Vagina (tissue), 2 donors: ENCODE measurements around the gene MYOF. TPM values are rescaled to one million over a fixed set of nuclear protein-coding genes. Genes with fewer than 3 reads are reported as not detected.
A peak's percentile ranks its signal among the peaks of the same experiment; 100 is the strongest.

ENCODE experiments used
- DNase-seq, 2 donors: peaks; one replicate each; pipeline ENCODE4 v3.0.0-alpha.2; 2017; ENCODE audit errors: extremely low spot score in 2 of 2
- H3K27ac ChIP-seq: fragments of 200-600 bp; sonication (generic); one replicate; pipeline ENCODE4 v1.5.1; 2019
- H3K27me3 ChIP-seq: fragments of 200-600 bp; sonication (generic); one replicate; pipeline ENCODE4 v1.5.1; 2019
- H3K36me3 ChIP-seq, 2 donors: fragments of 200-600 bp; sonication (generic); one replicate each; pipeline ENCODE4 v1.5.1; 2017 to 2019
- H3K4me1 ChIP-seq: fragments of 200-600 bp; sonication (generic); one replicate; pipeline ENCODE4 v1.5.1; 2019
- H3K4me3 ChIP-seq, 2 donors: fragments of 200-600 bp; sonication (generic); 1 replicate in 1 of 2; 2 replicates in 1 of 2; pipeline ENCODE4 v1.5.1; 2016 to 2019
- H3K9me3 ChIP-seq: fragments of 200-600 bp; sonication (generic); one replicate; pipeline ENCODE4 v1.5.1; 2019
- POLR2A ChIP-seq, 2 donors: fragments of 450-650 bp; IDR thresholded peaks; one replicate each; pipeline ENCODE4 v1.6.1; 2017; ENCODE audit warnings: antibody characterized with exemption in 2 of 2, mild to moderate bottlenecking in 2 of 2, moderate library complexity in 2 of 2
- POLR2AphosphoS5 ChIP-seq, 2 donors: sonication (generic); formaldehyde crosslinking; IDR thresholded peaks; one replicate each; pipeline ENCODE4 v1.9.0; 2017; ENCODE audit warnings: antibody characterized with exemption in 2 of 2, mild to moderate bottlenecking in 2 of 2, low read depth in 1 of 2; ENCODE audit not compliant: insufficient read depth in 1 of 2
- intact Hi-C: fragments of 100-400 bp; cut with DNase I; formaldehyde crosslinking; loops from one replicate; pipeline ENCODE4 v1.15.1; 2023
- total RNA-seq: library from RNA; depleted of rRNA; stranded (reverse); fragments of >200 nt; gene quantifications from one replicate; pipeline ENCODE4 v1.2.3, GENCODE V29; 2016
- TF ChIP-seq, protein P1 (sequence below), 3 experiments: fragments of 450-650 bp in 2 of 3; fragments of 200-600 bp in 1 of 3; sonication (generic) in 1 of 3; IDR thresholded peaks; one replicate each; pipeline ENCODE4 v1.5.1; 2017 to 2019; ENCODE audit warnings: antibody characterized with exemption in 3 of 3, mild to moderate bottlenecking in 2 of 3, moderate library complexity in 2 of 3

The MYOF gene
- total RNA-seq, 1 donor from 2014 or later: 107 TPM

DNA sequence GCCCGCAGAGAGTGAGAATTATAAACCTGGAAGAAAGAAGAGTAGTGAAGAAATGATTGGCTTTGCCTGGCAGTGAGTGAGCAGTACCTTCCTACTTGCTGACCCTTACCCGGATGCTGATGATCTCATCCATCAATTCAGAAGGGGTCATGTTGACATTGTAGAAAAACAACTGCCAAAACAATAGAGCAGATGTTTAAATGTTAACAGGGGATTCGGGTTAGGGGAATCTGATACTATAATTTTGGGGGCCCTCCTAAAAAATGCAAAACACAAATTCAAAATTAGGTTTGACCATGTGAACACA lies 78.1 kb downstream of the MYOF start:
- no peak overlapping the region for H3K4me3 ChIP-seq
- H3K9me3 ChIP-seq: no peaks in the 10 kb centered on the region
- intact Hi-C loops: no loop called here
- H3K27me3 ChIP-seq: no peaks in the 10 kb centered on the region
- peaks cover 0 to 47% of the 10 kb centered on the region in 2 donors for H3K36me3 ChIP-seq
- no peaks in the 10 kb centered on the region for H3K4me1 ChIP-seq
- TF ChIP-seq, protein P1, sequence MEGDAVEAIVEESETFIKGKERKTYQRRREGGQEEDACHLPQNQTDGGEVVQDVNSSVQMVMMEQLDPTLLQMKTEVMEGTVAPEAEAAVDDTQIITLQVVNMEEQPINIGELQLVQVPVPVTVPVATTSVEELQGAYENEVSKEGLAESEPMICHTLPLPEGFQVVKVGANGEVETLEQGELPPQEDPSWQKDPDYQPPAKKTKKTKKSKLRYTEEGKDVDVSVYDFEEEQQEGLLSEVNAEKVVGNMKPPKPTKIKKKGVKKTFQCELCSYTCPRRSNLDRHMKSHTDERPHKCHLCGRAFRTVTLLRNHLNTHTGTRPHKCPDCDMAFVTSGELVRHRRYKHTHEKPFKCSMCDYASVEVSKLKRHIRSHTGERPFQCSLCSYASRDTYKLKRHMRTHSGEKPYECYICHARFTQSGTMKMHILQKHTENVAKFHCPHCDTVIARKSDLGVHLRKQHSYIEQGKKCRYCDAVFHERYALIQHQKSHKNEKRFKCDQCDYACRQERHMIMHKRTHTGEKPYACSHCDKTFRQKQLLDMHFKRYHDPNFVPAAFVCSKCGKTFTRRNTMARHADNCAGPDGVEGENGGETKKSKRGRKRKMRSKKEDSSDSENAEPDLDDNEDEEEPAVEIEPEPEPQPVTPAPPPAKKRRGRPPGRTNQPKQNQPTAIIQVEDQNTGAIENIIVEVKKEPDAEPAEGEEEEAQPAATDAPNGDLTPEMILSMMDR (IDR thresholded peaks at IDR 0.05): no peak
- no peak for TF ChIP-seq POLR2AphosphoS5 (IDR thresholded peaks at IDR 0.05; ENCODE audit: insufficient read depth in 1 of 2, low read depth in 1 of 2)
- no peak for TF ChIP-seq POLR2A (IDR thresholded peaks at IDR 0.05)
- no peak overlapping the region for H3K27ac ChIP-seq
- DNase-seq: no peak

DNA sequence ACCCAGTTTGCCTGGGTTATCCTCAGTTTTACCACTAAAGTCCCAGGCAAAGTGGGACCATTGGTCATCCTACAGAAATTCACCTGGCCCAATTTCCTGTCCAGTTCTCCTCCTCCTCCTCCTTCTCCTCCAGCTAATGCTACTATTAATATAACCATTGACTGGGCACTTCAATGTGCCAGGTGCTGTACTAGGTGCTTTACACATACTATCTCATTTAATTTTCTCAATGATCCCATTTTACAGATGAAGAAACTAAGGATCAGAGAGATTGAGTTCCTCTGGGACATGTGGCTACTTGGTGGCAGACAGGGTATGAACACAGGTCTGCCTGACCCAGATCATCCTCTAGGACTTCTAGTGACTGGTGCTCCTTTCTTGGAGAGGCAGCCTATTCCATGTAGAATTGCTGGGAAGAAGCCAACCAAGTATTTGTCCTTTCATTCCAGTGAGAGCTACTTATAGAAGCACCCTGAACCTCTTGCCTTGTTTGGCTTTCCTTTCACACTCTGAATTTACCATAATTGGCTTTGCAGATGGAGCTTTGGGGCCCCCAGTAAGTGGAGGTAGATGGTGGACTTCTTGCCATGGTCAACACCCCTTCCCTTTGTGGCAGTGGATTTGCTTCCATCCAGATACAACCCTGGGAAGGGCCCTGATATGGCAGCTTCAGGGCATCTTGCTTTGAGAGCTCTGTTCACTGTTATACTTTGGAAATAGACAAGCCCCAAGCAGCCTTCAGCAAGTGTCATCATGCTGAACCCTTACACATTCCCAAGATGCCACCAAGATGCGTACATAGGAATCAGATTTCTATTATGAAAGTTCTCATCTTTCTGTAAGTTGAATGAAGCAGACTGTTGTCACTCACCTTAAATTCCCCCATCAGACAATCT lies 78.7 kb downstream of the MYOF start:
- Histone ChIP-seq H3K27me3 (no peaks in the 10 kb centered on the region), H3K4me3 (no peak overlapping the region), H3K4me1 (no peaks in the 10 kb centered on the region), H3K36me3 (peaks cover 0 to 47% of the 10 kb centered on the region in 2 donors), H3K27ac (no peak overlapping the region), H3K9me3 (no peaks in the 10 kb centered on the region)
- DNase-seq: no peak
- intact Hi-C loops: no loop called here
- TF ChIP-seq POLR2AphosphoS5 (IDR thresholded peaks at IDR 0.05; ENCODE audit: insufficient read depth in 1 of 2, low read depth in 1 of 2) (no peak), POLR2A (IDR thresholded peaks at IDR 0.05) (no peak)
- TF ChIP-seq, protein P1 (IDR thresholded peaks at IDR 0.05): no peak

DNA sequence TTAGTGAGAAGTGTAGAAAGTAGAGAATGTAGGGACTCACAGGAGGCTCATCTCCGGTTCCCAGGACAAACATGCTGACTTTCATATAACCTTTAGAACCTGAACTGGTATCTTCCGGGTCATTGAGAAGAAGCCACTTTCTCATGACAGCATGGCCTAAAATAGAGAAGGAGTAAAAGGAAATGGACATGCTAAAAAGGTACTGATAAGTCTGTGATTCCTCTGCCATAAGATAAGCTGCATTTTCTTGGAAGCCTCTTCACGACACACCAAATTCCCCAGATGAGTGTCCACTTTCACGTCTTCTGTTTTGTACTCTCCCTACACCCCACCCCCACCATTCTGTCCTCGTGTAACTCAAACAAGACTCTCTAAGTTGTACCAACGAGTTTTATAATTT lies 79.9 kb downstream of the MYOF start:
- no peak overlapping the region for H3K27ac ChIP-seq
- H3K27me3 ChIP-seq: no peaks in the 10 kb centered on the region
- no peak for DNase-seq
- H3K4me1 ChIP-seq: no peaks in the 10 kb centered on the region
- H3K9me3 ChIP-seq: no peaks in the 10 kb centered on the region
- intact Hi-C loops: no loop called here
- no peak overlapping the region for H3K4me3 ChIP-seq
- H3K36me3 ChIP-seq: peaks cover 0 to 43% of the 10 kb centered on the region in 2 donors
- TF ChIP-seq POLR2A (IDR thresholded peaks at IDR 0.05): no peak
- TF ChIP-seq, protein P1 (IDR thresholded peaks at IDR 0.05): no peak
- no peak for TF ChIP-seq POLR2AphosphoS5 (IDR thresholded peaks at IDR 0.05; ENCODE audit: insufficient read depth in 1 of 2, low read depth in 1 of 2)

DNA sequence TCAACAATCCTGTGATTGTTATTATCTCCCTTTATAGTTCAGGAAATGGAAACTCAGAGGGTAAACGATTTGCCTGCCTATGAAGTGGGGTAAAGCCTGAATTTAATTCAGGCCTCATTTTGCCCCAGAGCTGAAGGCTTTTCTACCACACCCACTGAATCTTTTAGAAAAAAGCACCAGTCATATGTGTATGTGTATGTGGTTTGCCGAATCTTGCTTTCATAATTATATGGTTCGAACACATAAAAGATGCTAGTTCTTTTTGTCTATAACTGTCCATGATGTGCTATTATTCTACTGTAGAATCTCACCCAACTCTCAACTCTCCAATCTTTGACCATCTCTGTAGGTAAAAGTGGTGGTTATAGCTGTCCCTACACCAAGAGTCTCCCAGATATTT lies 83.6 kb downstream of the MYOF start:
- no peaks in the 10 kb centered on the region for H3K27me3 ChIP-seq
- no peaks in the 10 kb centered on the region for H3K9me3 ChIP-seq
- no peak overlapping the region for H3K27ac ChIP-seq
- TF ChIP-seq POLR2A (IDR thresholded peaks at IDR 0.05): no peak
- no peak for DNase-seq
- no peak overlapping the region for H3K4me3 ChIP-seq
- no peaks in the 10 kb centered on the region for H3K4me1 ChIP-seq
- H3K36me3 ChIP-seq: peaks cover 0 to 42% of the 10 kb centered on the region in 2 donors
- intact Hi-C loops: no loop called here

DNA sequence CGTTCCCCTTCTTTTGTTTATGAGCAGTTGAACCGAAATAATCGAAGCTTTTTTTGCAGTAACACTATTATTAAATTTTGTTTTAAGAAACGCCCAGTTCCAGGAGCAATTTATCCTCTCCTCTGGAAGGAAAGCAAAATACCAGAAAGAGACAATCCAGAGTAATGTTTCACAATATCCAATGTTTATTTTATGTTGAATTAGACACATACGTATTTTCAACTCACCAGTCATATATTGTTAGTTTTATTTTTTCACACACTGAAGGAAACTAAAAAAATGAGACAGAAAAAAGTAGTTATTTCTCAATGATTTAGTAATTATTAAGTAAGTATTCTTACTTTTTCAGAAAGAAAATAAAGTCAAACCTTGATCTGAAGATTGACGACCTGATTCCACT lies 85.1 kb downstream of the MYOF start:
- H3K4me1 ChIP-seq: no peaks in the 10 kb centered on the region
- no peak for TF ChIP-seq POLR2A (IDR thresholded peaks at IDR 0.05)
- no peak for TF ChIP-seq POLR2AphosphoS5 (IDR thresholded peaks at IDR 0.05; ENCODE audit: insufficient read depth in 1 of 2, low read depth in 1 of 2)
- TF ChIP-seq, protein P1 (IDR thresholded peaks at IDR 0.05): no peak
- no peaks in the 10 kb centered on the region for H3K27me3 ChIP-seq
- intact Hi-C loops: no loop called here
- no peak for DNase-seq
- H3K27ac ChIP-seq: peak overlapping the region; percentile 7
- H3K9me3 ChIP-seq: no peaks in the 10 kb centered on the region
- peaks cover 0 to 42% of the 10 kb centered on the region in 2 donors for H3K36me3 ChIP-seq
- H3K4me3 ChIP-seq: no peak overlapping the region
